Ammon's horn (tissue), 1 donor: ENCODE measurements around the gene RABEPK.
A peak's percentile ranks its signal among the peaks of the same experiment; 100 is the strongest.
"Not testable (repeated sequence)": the region's sequence is repeated elsewhere in the genome, so short reads cannot be mapped to it uniquely, and the experiment has no call there.

Source experiments
- DNase-seq: peaks from one replicate; pipeline ENCODE4 v3.0.0-alpha.2; 2016; ENCODE audit warnings: low spot score

Gene RABEPK

GRCh38 chr9:125246261-125246667 lies 45.9 kb downstream of the RABEPK start:
- no peak for DNase-seq

- DNase-seq, result no peak
Measured at GRCh38 chr9:125254231-125254630, 53.9 kb downstream of the RABEPK start.

GRCh38 chr9:125255781-125256391 lies 55.5 kb downstream of the RABEPK start:
- DNase-seq, result no peak

GRCh38 chr9:125258160-125258785 lies 57.9 kb downstream of the RABEPK start:
- DNase-seq, result no peak

- peak; percentile 52 for DNase-seq
Measured at GRCh38 chr9:125258832-125259534, 58.6 kb downstream of the RABEPK start.

- DNase-seq, result no peak
Measured at GRCh38 chr9:125260561-125260960, 60.2 kb downstream of the RABEPK start.

- DNase-seq, result peak; percentile 83
Measured at GRCh38 chr9:125261501-125262293, 61.4 kb downstream of the RABEPK start, which contains the start of gene GAPVD1. TSS of gene GAPVD1 (plus strand) at chr9:125261826. CDS start at chr9:125298922, 37,096 bp downstream.

- peak; percentile 23 for DNase-seq
Measured at GRCh38 chr9:125262294-125262991, 62.1 kb downstream of the RABEPK start.

- not testable (repeated sequence) for DNase-seq
Measured at GRCh38 chr9:125264068-125264467, 63.7 kb downstream of the RABEPK start.

- no peak for DNase-seq
Measured at GRCh38 chr9:125268394-125269013, 68.2 kb downstream of the RABEPK start.

- no peak for DNase-seq
Measured at GRCh38 chr9:125269014-125269397, 68.7 kb downstream of the RABEPK start.

GRCh38 chr9:125271081-125271480 lies 70.7 kb downstream of the RABEPK start:
- no peak for DNase-seq

GRCh38 chr9:125272697-125273096 lies 72.4 kb downstream of the RABEPK start:
- peak; percentile 29 for DNase-seq

GRCh38 chr9:125276771-125277170 lies 76.4 kb downstream of the RABEPK start:
- DNase-seq, result no peak

GRCh38 chr9:125277411-125277810 lies 77.1 kb downstream of the RABEPK start:
- no peak for DNase-seq

GRCh38 chr9:125280945-125281344 lies 80.6 kb downstream of the RABEPK start:
- no peak for DNase-seq
